ENCODE measurements around the gene ACAD10.

DNA sequence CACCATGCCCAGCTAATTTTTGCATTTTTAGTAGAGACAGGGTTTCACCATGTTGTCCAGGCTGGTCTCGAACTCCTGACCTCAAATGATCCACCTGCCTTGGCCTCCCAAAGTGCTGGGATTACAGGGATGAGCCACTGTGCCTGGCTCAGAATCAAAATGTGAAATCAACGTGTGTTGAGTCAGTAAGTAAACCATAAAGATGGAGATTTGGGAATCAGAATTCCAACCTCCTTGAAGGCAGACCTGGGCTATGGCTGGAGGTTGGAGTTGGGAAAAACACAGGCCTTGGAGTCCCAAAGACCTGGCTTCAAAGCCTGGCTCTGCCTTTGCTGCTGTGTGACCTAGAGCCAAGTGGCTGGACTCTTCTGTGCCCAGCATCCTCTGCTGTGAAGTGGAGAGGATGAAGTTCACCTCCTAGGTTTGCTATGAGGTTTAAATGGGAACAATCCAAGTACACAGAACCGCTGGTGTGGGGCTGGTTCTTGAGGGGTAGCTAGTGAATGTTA is 91.0 kb downstream of the ACAD10 start:
- TF ChIP-seq ZBED1 (IDR thresholded peaks at IDR 0.05; ENCODE audit: borderline replicate concordance) (no peak), ZNF622 (IDR thresholded peaks at IDR 0.05) (no peak), POLR2A (IDR thresholded peaks at IDR 0.05; ENCODE audit: low read depth, low read length) (no peak)
